ENCODE measurements around the gene IFIT1B.
"Not testable (repeated sequence)": the region's sequence is repeated elsewhere in the genome, so short reads cannot be mapped to it uniquely, and the experiment has no call there.

IFIT1B gene

GRCh38 chr10:89350631-89351315 is 27.1 kb upstream of the IFIT1B start:
- DNase-seq, result not testable (repeated sequence)

- no peak for DNase-seq
Observed at GRCh38 chr10:89351412-89351779, 26.5 kb upstream of the IFIT1B start.

GRCh38 chr10:89351780-89352597 is 25.9 kb upstream of the IFIT1B start:
- no peak for DNase-seq

GRCh38 chr10:89352802-89353201 is 25.1 kb upstream of the IFIT1B start:
- no peak for DNase-seq

GRCh38 chr10:89355394-89355931 is 22.4 kb upstream of the IFIT1B start:
- no peak for DNase-seq

GRCh38 chr10:89357096-89357495 is 20.8 kb upstream of the IFIT1B start:
- DNase-seq, result no peak

- DNase-seq, result no peak
Observed at GRCh38 chr10:89357975-89358374, 19.9 kb upstream of the IFIT1B start.

- no peak for DNase-seq
Observed at GRCh38 chr10:89360157-89360556, 17.7 kb upstream of the IFIT1B start.

GRCh38 chr10:89362929-89363328 is 14.9 kb upstream of the IFIT1B start:
- DNase-seq, result no peak

GRCh38 chr10:89363729-89364442 is 14.0 kb upstream of the IFIT1B start:
- no peak for DNase-seq

GRCh38 chr10:89364531-89364930 is 13.3 kb upstream of the IFIT1B start:
- DNase-seq, result no peak

- DNase-seq, result no peak
Observed at GRCh38 chr10:89367529-89367928, 10.3 kb upstream of the IFIT1B start.

GRCh38 chr10:89368129-89368528 is 9.7 kb upstream of the IFIT1B start:
- no peak for DNase-seq

- no peak for DNase-seq
Observed at GRCh38 chr10:89369156-89370105, 8.4 kb upstream of the IFIT1B start.

GRCh38 chr10:89371079-89371478 is 6.8 kb upstream of the IFIT1B start:
- no peak for DNase-seq

GRCh38 chr10:89371987-89372386 is 5.9 kb upstream of the IFIT1B start:
- DNase-seq, result no peak

- no peak for DNase-seq
Observed at GRCh38 chr10:89373916-89374711, 3.7 kb upstream of the IFIT1B start.

- no peak for DNase-seq
Observed at GRCh38 chr10:89374713-89375141, 3.1 kb upstream of the IFIT1B start.

- no peak for DNase-seq
Observed at GRCh38 chr10:89379103-89379502, 1.2 kb downstream of the IFIT1B start.

GRCh38 chr10:89382757-89383156 is 4.9 kb downstream of the IFIT1B start:
- no peak for DNase-seq
